ENCODE data around the gene PCDH1.

PCDH1 gene

DNA sequence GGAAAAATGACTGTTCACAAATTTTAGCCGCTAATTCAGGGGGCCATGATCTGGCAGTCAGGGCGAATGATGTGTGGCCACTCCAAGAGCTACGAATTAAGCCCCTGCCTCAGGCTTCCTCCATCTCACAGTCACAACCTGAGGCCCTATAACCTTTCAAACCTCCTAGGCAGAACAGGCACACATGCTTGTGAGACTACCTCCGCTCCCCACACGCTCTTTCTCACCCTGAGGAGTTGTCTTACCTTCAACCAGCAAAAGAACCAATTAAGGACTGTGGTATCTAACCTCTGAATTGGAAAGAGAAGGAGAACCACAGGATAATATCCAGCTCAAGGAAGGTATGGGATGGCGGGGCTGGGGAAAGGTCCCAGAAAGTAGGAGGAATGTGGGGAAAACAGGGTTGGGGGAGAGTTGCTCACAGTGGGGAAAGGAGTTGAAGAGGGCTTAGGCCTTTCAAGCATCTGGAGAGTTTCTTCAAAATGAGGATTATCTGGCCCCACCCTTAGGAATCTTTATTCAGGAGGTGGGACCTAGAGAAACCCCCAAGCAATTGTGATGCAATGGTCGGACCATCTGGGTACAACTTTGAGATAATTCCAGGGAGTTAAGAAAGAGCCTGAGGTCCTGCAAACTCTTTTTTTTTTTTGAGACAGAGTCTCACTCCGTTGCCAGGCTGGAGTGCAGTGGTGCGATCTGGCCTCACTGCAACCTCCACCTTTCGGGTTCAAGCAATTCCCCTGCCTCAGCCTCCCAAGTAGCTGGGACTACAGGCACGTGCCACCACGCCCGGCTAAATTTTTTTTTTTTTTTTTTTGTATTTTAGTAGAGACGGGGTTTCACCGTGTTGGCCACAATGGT, 5.5 kb downstream of the PCDH1 start:
- no peak for DNase-seq (ENCODE audit: insufficient read length, low spot score)
- no peak for TF ChIP-seq POLR2A (IDR thresholded peaks at IDR 0.05; ENCODE audit: low read depth, low read length)
- no peak for FAIRE-seq

DNA sequence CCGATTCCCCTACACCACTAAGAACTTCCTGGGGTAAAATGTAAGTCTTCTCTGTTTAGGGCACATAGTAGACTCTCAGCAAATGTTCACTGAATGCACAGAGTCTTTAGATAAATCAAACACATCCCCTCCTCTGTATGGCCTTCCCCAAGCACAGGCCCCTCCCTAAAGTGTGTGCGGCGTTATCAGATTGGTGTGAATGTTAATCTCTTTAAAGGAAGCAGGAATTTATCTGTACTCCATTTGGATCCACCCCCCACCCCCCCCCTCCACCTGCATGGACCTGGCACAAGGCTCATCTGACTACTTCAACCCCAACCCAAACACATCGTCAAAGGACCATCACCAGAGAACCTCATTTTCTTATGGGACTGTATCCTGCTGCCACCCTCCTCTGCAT, 6.3 kb downstream of the PCDH1 start:
- DNase-seq (ENCODE audit: insufficient read length, low spot score) (no peak), FAIRE-seq (no peak)
- TF ChIP-seq POLR2A (IDR thresholded peaks at IDR 0.05; ENCODE audit: low read depth, low read length): no peak

DNA sequence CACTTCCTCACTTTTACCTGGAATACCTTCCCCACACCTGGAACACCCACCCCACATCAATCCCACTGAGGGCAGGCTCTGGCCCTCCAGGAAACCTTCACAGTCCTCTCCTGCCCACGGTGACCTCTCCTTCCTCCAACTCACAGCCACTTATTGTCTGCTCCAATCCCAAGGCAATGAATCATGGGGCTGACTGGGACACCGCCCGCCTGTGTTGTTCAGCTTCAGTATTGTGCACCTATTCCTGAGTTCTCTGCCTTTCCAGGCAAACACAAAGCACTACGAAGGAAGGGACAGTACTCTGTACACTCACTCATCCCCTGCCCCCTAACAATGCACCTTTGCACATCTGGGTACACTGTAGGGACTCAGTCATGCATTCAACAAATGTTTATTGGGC, 7.3 kb downstream of the PCDH1 start:
- peak; percentile 39 for DNase-seq (ENCODE audit: insufficient read length, low spot score)
- TF ChIP-seq POLR2A (IDR thresholded peaks at IDR 0.05; ENCODE audit: low read depth, low read length): no peak
- no peak for FAIRE-seq

DNA sequence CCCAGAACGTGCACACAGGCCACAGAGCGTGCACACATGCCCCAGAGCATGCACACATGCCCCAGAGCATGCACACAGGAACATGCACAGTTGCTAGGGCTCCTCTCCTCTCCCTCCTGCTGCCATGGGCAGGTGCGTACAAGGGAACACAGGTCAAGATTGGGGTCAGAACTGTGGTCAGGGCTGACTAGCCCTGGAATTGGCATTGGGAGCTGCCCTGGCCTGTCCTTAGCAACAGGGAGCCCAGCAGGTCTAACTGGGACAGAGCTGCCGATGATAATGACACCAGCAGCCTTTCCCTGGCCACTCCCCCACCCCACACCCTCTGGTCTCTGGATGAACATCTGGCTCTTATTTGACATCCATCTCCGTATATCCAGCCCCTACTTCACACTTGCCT, 8.0 kb downstream of the PCDH1 start:
- FAIRE-seq (no peak), DNase-seq (ENCODE audit: insufficient read length, low spot score) (no peak)
- TF ChIP-seq POLR2A (IDR thresholded peaks at IDR 0.05; ENCODE audit: low read depth, low read length): no peak

DNA sequence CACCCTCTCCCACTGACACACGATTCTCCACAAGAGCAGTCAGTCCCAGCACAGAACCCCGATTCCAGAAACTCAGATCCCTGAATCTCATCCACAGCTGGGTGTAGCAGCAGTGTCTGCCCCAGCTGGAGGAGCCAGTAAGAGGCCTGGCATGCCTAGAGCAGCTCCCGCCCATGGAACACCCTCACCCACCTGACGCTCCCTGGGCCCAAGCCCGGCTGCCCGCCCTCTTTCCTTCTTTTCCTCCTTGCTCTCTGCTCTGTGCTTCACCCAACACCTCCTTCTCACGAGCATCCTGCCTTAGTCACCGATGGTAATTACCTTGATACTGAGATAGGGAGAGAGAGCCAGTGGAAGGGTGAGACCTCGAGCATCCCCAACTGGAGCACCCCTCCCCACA, 8.7 kb downstream of the PCDH1 start:
- TF ChIP-seq POLR2A (IDR thresholded peaks at IDR 0.05; ENCODE audit: low read depth, low read length): no peak
- DNase-seq (ENCODE audit: insufficient read length, low spot score) (no peak), FAIRE-seq (no peak)

DNA sequence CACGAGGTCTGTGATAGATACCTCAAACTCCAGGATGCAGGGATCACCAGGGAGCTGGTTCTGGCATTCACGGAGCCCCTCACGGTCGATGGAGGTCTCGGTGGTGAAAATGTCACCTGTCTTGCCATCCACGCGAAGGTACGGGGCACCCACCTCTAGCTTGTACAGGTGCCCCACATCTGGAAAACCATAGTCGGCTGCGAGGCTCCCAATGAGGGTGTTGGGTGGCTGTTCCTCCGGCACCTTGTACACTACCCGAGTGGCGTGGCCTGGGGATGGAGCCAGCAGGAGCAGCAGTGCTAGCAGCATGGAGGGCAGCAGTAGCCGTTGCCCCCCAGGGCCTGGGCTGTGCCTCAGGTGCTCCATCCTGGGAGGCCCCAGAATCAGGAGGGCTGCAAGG, 9.2 kb downstream of the PCDH1 start:
- FAIRE-seq (no peak), DNase-seq (ENCODE audit: insufficient read length, low spot score) (no peak)
- no peak for TF ChIP-seq POLR2A (IDR thresholded peaks at IDR 0.05; ENCODE audit: low read depth, low read length)

DNA sequence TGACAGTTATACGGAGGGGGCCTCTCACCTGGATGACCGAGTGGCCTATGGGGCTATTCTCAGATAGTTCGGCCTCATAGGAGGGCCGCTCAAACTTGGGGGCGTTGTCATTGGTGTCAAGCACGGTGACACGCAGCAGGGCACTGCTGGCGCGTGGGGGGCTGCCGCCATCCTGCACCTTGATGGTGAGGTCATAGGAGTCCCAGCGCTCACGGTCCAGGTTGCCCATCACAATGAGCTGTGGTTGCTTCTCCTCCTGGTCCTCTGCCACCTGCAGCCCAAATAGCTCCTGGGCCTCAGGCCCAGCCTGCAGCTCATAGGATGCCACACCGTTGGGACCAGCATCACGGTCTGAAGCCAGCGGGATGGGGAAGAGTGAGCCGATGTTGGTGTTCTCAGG, 9.7 kb downstream of the PCDH1 start:
- FAIRE-seq: no peak
- no peak for DNase-seq (ENCODE audit: insufficient read length, low spot score)
- TF ChIP-seq POLR2A (IDR thresholded peaks at IDR 0.05; ENCODE audit: low read depth, low read length): no peak

DNA sequence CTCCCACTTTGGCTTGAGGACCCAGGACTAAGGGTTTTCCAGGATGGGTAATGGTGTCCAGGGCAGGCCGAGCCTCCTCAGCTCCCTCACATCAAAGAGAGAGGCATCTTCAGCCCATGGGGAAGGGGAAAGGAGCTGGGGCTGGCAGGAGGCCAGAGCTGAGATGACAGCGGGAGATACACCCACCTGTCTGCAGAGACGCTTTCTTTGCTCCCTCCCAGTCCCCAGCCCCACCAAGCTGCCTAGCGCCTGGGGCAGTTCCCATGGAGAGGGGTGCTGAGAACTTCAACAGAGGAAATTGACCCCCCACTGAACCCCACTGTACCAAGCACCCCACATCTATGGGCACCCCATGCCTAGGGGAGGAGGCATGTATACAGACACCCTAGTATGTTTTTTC, 10.6 kb downstream of the PCDH1 start:
- DNase-seq (ENCODE audit: insufficient read length, low spot score): no peak
- no peak for TF ChIP-seq POLR2A (IDR thresholded peaks at IDR 0.05; ENCODE audit: low read depth, low read length)
- FAIRE-seq: no peak

DNA sequence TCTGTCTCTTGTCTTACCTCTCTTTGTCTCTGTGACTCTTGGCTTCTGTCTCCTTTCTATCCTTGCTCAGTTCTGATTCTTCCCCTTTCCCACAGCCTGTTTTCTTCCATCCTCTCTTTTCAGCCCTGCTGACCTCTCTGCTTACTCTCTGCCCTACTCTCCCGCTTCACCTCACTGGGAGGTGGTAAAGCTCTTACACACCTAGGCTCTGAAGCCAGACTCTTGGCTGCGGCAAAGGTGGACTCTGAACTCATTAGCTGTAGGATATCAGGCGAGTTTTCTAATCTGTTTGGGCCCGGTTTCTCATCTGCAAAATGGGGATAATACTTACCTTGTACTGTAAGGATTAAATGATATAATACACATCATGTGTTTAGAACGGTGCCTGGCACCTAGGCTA, 11.1 kb downstream of the PCDH1 start:
- TF ChIP-seq POLR2A (IDR thresholded peaks at IDR 0.05; ENCODE audit: low read depth, low read length): no peak
- FAIRE-seq: no peak
- DNase-seq (ENCODE audit: insufficient read length, low spot score): no peak

DNA sequence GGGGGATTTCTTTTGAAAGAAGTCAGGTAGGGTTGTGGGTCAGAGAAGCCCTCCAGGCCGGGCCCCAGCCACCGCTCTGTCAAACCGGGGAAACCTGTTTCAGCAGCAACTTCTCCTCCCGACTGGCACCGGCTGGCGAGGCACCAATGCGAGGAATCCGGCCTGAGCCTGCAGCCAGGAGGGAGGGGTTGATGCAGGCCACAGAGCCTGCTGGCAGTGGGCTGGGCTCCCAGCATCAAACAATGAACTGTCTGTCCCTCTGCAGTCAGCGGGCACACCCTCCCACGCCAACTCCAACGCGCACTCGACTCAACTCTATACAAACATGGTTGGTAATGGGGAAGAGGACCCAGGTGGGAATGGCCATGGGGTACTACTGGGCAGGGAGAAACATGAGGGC, 12.1 kb downstream of the PCDH1 start:
- no peak for DNase-seq (ENCODE audit: insufficient read length, low spot score)
- no peak for FAIRE-seq
- TF ChIP-seq POLR2A (IDR thresholded peaks at IDR 0.05; ENCODE audit: low read depth, low read length): no peak

DNA sequence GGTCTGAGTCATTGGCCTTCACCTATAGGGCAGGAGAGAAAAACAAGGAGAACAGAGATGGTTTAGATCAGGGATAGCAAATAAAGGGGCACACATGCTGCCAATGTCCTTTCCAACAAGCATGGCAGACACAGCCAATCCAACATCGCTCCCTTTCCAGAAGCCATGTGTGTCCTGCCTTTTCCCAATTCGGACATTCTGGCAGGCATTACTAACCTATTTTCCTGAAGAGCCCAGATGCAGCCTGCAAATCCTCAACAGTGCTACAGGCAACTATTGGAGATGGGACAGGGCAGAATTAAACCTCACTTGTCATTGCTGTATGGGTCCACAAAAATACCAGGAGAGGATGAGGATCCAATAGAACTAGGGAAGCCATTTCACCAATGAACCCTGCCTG, 12.8 kb downstream of the PCDH1 start:
- TF ChIP-seq POLR2A (IDR thresholded peaks at IDR 0.05; ENCODE audit: low read depth, low read length): no peak
- FAIRE-seq: no peak
- no peak for DNase-seq (ENCODE audit: insufficient read length, low spot score)

DNA sequence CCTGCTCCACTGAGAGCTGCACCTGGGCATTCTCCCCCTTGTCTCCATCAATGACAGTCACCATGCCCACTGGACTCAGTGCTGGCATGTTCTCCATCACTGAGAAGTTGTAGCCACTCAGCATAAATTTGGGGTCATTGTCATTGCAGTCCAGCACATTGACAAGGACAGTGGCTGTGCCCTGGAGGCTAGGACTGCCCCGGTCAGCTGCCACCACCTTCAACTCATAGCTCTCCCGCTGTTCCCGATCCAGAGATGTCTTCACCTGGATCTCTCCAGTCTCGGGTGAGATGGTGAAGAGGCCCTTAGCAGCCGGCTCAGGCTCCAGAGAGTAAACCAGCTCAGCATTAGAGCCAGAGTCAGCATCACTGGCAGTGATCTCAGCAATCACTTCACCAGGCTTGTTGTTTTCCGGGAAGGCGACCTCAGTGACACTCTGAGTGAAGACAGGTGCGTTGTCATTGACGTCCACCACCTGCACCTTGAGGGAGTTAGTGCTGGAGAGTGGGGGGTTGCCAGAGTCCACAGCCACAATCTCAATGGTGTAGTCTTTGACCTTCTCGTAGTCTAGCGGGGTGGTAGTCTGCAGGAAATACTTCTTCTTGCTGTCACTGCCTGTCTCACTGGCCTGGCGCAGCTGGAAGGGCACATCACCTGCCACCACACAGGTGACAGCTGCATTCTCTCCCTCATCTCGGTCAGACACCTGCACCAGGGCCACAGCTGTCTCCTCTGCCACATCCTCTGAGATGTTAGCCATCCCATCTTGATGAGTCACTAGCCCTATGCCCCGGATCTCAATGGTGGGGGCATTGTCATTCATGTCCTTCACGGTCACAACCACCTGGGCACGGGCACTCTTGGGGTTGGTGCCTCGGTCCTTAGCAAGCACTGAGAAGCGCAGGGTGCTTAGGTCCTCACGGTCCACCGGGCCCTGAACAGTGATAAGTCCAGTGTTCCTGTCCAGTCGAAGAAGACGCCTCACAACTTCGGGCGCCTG, 13.5 kb downstream of the PCDH1 start:
- TF ChIP-seq POLR2A (IDR thresholded peaks at IDR 0.05; ENCODE audit: low read depth, low read length): no peak
- DNase-seq (ENCODE audit: insufficient read length, low spot score) (no peak), FAIRE-seq (no peak)

DNA sequence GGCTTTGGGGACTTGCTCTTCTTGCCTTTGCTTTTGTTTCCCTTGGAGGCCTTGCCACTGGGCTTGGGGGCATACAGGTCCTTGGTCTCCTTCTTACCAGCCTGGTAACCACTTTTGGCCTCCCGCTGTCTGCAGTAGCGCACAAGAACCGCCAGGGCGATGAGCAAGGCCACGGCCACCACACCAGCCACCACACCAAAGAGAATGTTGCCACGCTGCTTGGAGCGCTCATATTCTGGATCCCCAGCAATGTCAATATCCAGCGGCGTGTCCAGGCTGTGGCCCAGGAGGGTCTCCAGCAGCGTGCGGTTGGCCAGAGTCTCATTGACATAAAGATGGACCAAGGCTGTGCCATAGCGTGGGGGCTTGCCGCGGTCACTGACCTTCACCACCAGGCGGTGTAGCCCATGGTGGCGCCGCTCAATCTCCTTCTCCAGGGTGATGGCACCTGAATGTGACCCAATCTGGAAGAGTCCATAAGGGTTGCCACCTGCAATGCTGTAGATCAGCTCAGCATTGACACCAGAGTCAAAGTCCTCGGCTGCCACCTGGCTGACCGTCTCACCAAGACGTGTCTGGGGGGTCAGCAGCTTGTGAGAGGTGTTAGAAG, 14.5 kb downstream of the PCDH1 start:
- DNase-seq (ENCODE audit: insufficient read length, low spot score): no peak
- no peak for FAIRE-seq
- TF ChIP-seq POLR2A (IDR thresholded peaks at IDR 0.05; ENCODE audit: low read depth, low read length): no peak

DNA sequence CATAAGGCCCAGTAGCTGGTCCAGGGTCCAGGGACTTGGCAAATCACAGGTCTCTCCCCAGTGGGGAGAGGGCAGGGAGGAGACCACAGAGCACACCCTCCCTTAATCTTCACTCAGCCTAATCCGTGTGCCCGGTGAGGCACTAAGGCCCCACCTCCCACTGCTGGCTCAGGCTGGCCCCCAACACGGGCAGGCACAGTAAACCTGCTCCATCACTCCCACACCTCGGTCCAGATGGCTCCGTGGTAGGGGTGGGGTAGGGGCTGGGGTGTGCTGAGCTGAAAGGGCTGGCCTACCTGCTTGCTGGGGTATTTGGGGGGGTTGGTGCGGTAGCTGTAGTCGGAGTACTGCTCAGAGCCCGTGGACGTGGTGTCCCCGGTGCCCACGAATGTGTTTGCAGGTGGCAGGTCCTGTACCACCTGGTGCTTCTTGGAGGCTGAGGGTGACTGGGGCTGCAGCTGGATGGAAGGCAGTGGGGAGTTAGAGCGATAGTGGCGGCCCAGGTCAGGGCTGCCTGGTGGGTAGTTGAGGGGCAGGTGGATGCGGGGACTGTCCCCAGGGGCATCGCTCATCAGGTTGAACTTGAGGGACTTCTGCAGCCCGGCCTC, 15.2 kb downstream of the PCDH1 start:
- FAIRE-seq: no peak
- no peak for TF ChIP-seq POLR2A (IDR thresholded peaks at IDR 0.05; ENCODE audit: low read depth, low read length)

More for the DNA sequence above, 15.2 kb downstream of the PCDH1 start:
- no peak for DNase-seq (ENCODE audit: insufficient read length, low spot score)

Data from H54 (cell line).